Measurements from ENCODE around the gene CCDC183.

CCDC183 gene

GRCh38 chr9:136851941-136852663 is 56.0 kb downstream of the CCDC183 start, which contains the start of gene MAMDC4:
MAMDC4 (plus strand) TSS chr9:136852346; CDS start chr9:136852417, 71 bp downstream.
- Histone ChIP-seq H3K9me3 (ENCODE audit: control insufficient read depth, insufficient read depth, low read length) (no peaks in the 10 kb centered on the region), H3K9ac (ENCODE audit: low read depth, low read length) (no peak within 1 kb of the TSS), H3K4me1 (ENCODE audit: insufficient read depth, low read length) (no peaks in the 10 kb centered on the region), H3K36me3 (ENCODE audit: insufficient read depth, low read length) (no peaks in the 10 kb centered on the region)

- no peak overlapping the region for H3K9ac ChIP-seq (ENCODE audit: low read depth, low read length)
- no peaks in the 10 kb centered on the region for H3K4me1 ChIP-seq (ENCODE audit: insufficient read depth, low read length)
- no peaks in the 10 kb centered on the region for H3K36me3 ChIP-seq (ENCODE audit: insufficient read depth, low read length)
These were observed 56.8 kb downstream of the CCDC183 start for GRCh38 chr9:136852664-136853595.

GRCh38 chr9:136853596-136854112 is 57.5 kb downstream of the CCDC183 start:
- Histone ChIP-seq H3K36me3 (ENCODE audit: insufficient read depth, low read length) (no peaks in the 10 kb centered on the region), H3K4me1 (ENCODE audit: insufficient read depth, low read length) (no peaks in the 10 kb centered on the region), H3K9ac (ENCODE audit: low read depth, low read length) (no peak overlapping the region), H3K9me3 (ENCODE audit: control insufficient read depth, insufficient read depth, low read length) (no peaks in the 10 kb centered on the region)

More at GRCh38 chr9:136852664-136853595, 56.8 kb downstream of the CCDC183 start:
- no peaks in the 10 kb centered on the region for H3K9me3 ChIP-seq (ENCODE audit: control insufficient read depth, insufficient read depth, low read length)

- Histone ChIP-seq H3K9me3 (ENCODE audit: control insufficient read depth, insufficient read depth, low read length) (no peaks in the 10 kb centered on the region), H3K4me1 (ENCODE audit: insufficient read depth, low read length) (no peaks in the 10 kb centered on the region), H3K36me3 (ENCODE audit: insufficient read depth, low read length) (no peaks in the 10 kb centered on the region), H3K9ac (ENCODE audit: low read depth, low read length) (no peak overlapping the region)
These were observed 58.1 kb downstream of the CCDC183 start for GRCh38 chr9:136854113-136854841.

GRCh38 chr9:136854842-136855460 is 58.8 kb downstream of the CCDC183 start:
- H3K36me3 ChIP-seq (ENCODE audit: insufficient read depth, low read length): no peaks in the 10 kb centered on the region

GRCh38 chr9:136855461-136856078 is 59.4 kb downstream of the CCDC183 start:
- Histone ChIP-seq H3K9me3 (ENCODE audit: control insufficient read depth, insufficient read depth, low read length) (no peaks in the 10 kb centered on the region), H3K4me1 (ENCODE audit: insufficient read depth, low read length) (no peaks in the 10 kb centered on the region), H3K36me3 (ENCODE audit: insufficient read depth, low read length) (no peaks in the 10 kb centered on the region), H3K9ac (ENCODE audit: low read depth, low read length) (no peak overlapping the region)

More at GRCh38 chr9:136854842-136855460, 58.8 kb downstream of the CCDC183 start:
- Histone ChIP-seq H3K4me1 (ENCODE audit: insufficient read depth, low read length) (no peaks in the 10 kb centered on the region), H3K9me3 (ENCODE audit: control insufficient read depth, insufficient read depth, low read length) (no peaks in the 10 kb centered on the region), H3K9ac (ENCODE audit: low read depth, low read length) (no peak overlapping the region)

GRCh38 chr9:136856079-136856476 is 59.9 kb downstream of the CCDC183 start:
- no peaks in the 10 kb centered on the region for H3K4me1 ChIP-seq (ENCODE audit: insufficient read depth, low read length)
- no peak overlapping the region for H3K9ac ChIP-seq (ENCODE audit: low read depth, low read length)
- no peaks in the 10 kb centered on the region for H3K9me3 ChIP-seq (ENCODE audit: control insufficient read depth, insufficient read depth, low read length)
- H3K36me3 ChIP-seq (ENCODE audit: insufficient read depth, low read length): peaks cover under 1% of the 10 kb centered on the region; the same call in 1 of the 2 replicates

- Histone ChIP-seq H3K4me1 (ENCODE audit: insufficient read depth, low read length) (no peaks in the 10 kb centered on the region), H3K9ac (ENCODE audit: low read depth, low read length) (no peak overlapping the region), H3K36me3 (ENCODE audit: insufficient read depth, low read length) (peaks cover 6% of the 10 kb centered on the region; the same call in 1 of the 2 replicates), H3K9me3 (ENCODE audit: control insufficient read depth, insufficient read depth, low read length) (no peaks in the 10 kb centered on the region)
These were observed 60.5 kb downstream of the CCDC183 start for GRCh38 chr9:136856541-136857141.

- Histone ChIP-seq H3K9me3 (ENCODE audit: control insufficient read depth, insufficient read depth, low read length) (no peaks in the 10 kb centered on the region), H3K9ac (ENCODE audit: low read depth, low read length) (no peak overlapping the region), H3K4me1 (ENCODE audit: insufficient read depth, low read length) (no peaks in the 10 kb centered on the region), H3K36me3 (ENCODE audit: insufficient read depth, low read length) (peaks cover 6% of the 10 kb centered on the region; the same call in 1 of the 2 replicates)
These were observed 61.0 kb downstream of the CCDC183 start for GRCh38 chr9:136857166-136857565.

Data from ES-I3 (cell line).